NK-92 (cell line): ENCODE data around the gene DRAM2.

Experiments
- DNase-seq: peaks from one replicate; lab custom pipeline; 2025; ENCODE audit not compliant: unreplicated experiment; lab: John Stamatoyannopoulos, UW

DRAM2 gene

DNA sequence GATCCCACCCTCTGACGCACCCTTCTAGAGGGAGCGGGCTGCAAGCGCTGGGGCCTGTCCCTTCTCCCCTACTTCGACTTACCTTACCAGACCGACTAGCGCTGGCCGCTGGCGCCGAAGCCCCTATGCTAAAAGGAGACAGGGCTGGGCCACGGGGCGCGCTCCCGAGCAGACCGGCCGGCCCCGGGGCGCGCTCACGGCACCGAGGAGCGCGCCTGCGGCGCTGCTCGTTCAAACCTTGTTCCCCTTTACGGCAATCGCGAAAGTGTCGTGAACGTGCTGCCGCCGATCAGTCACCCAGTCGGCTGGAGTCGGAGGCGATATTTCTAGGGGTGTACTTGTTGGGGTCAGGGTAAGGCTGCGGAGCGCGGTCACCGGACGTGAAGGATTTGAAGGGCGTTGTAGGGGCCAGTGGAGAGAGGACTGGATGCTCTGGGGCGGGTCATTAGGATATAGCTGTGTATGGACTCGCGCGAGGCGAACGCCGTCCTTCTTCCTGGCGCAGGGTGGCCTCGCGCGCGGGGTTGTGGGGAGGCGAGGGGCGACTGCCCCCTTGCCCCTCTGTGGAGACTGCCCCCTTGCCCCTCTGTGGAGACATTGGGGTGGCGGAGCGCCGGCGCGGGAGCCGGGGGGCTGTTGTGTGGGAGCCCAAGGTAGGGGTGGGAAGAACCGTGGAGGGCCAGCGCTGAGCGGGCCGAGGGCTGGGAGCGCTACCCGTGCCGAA, at the start of gene DRAM2, which contains the start of gene CEPT1:
DRAM2 (minus strand) TSS at position 138 of the 724 bp plus-strand sequence. CDS start 8,539 bp downstream, outside the sequence.
CEPT1 (plus strand) TSS at position 268 of the 724 bp plus-strand sequence. CDS start 7,492 bp downstream, outside the sequence.
- DNase-seq = peak; percentile 39

DNA sequence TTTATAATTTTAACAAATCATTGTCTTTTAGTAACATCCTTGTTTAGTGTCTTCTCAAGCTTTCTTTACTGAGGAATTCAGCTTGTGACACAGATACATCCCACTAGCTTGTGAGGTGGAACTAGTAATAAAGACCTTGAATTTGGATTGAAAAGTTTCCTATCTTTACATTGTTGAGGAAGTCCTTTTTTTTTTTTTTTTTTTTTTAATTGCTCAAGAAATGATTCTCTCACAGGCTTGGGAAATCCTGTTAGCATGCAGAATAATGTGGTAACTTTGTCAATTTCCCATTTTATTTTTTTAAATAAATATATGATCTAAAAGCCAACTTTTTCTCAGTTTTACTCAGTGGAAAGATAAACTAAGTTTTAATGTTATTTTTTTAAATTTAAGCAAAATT, 44.8 kb upstream of the DRAM2 start:
- DNase-seq = no peak

DNA sequence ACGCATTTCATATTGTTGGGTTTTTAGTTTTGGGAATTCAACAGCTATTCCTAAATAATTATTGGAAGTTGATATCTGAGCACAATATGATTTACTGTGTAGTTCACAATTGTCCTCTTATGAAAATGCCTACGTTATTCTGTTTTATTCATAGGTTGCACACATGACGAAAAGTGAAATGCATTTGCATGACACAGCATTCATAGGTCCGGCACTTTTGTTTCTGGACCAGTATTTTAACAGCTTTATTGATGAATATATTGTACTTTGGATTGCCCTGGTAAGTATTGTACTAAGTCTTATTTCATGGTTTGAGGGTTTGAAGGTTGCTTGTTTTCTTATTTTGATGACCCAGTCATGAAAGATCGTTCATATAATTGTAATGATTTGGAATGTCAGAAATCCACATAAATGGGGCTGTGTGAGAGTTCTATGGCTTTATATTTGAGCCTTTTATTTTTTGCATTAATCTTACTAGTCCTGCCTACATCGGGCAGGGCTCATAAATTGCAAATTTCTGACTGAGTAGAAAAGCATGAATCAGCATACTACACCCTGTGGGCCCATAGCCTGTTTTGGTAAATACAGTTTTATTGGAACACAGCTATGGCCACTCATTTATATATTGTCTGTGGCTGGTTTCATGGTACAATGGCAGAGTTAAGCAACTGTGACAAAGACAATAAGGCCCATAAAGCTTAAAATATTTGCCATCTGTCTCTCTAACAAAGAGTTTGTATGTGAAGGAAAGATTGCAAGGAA, 43.6 kb upstream of the DRAM2 start:
- DNase-seq = no peak

DNA sequence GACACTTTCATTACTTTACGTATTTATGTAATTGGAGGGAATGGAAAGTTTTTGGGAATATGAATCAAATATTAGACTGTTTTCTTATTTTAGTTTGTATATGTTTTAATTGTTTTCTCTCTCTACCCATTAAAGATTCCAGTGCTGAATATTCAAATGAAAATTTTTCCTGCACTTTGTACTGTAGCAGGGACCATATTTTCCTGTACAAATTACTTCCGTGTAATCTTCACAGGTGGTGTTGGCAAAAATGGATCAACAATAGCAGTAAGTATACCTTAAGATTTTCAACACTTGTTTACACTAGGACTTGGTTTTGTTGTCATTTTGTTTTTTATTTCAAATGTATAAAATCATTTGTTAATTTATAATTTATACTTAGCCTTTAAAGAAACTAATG, 42.2 kb upstream of the DRAM2 start:
- no peak for DNase-seq

DNA sequence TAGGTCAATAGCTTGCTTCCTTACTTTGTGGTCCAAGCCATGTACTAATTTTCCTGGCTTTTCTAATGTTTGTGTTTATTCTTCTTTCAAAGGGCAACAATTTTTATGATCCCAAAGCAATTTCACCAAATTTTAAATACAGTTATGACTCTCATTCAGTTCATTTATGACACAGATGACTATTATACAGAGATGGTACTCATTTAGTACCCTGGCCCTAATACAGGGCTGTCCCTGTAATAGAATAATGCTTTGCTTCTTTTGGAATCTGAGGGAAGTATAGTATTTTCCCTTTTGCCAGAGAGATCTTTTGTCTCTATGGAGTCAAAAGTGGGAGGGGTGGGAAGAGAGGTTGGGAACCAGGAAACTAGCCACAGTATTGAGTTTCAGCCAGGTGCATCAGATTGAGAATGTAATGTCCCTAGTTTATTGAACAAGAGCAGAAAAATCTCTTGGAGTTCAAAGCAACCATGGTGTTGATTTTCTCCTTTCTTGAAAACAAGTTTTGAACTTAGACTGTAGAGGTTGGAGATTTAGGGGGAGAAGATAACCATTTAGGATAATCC, 40.2 kb upstream of the DRAM2 start:
- no peak for DNase-seq

DNA sequence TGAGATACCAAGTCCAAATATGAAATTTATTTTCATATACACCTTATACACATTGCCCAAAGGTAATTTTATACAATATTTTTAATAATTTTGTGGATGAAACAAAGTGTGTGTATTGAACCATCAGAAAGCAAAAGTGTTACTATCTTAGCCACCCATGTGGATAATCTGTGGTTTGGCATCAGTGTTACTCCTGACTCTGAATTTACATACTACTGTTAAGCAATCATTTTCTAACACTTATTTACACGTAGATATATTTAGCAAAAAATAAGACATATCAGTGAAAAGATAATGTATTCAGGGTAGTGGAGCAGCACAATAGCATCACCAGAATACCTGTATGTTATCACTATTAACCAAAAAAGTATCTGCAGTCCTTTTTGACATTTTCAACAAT, 36.8 kb upstream of the DRAM2 start:
- DNase-seq = no peak

DNA sequence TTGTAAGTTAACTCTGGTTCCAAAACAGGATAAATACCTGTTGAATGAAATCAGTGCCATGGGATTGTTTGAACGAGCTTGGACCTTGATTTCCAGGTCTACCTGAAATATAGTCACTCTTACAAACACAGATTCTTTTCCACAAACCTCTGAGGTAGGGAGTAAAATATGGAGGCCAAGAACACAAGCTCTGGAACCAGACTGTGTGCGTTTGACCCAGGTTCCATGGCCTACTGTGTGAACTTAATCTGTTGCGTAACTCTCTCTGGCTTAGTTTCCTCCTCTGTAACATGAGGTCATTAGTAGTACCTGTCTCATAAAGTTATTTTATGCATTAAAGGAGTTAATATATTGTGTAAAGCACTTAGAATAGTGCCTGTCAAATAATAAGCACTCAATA, 35.5 kb upstream of the DRAM2 start:
- no peak for DNase-seq

DNA sequence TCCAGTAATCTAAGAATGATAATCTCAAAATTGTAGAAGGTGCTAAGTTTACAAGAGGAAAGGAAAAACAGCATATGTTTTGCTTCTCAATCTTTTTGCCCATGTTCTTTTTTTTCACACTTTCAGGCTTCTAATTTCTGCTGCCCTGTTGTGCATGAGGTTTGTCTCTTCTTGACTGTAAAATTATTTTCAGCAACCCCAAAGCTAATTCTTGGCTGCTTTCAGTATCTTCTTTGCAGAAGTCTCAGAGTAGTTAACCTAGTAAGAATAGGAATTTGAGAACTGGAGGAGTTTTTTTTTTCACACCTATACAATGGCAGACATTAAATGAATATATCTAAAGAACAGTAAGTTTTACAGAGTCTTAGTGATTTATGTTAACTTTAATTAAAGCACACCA, 34.2 kb upstream of the DRAM2 start:
- DNase-seq = no peak

DNA sequence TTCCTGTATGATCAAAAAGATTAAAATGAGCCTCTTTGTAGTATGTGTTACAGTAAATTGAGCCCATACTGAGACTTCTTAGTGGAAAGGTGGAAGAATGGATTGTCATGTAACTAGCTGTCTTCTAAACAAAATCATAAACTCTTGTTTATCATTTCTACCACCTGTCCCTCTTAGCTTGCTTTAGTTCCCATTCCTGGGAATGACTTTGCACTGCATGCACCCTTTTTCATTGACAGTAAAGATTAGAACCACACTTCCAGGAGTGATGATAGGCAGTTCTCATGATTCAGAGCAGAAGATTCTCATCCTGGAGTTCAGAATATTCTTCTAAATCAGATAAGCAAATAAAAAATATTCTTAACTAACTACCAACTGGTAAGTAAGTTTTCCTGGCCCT, 32.6 kb upstream of the DRAM2 start:
- DNase-seq = no peak

DNA sequence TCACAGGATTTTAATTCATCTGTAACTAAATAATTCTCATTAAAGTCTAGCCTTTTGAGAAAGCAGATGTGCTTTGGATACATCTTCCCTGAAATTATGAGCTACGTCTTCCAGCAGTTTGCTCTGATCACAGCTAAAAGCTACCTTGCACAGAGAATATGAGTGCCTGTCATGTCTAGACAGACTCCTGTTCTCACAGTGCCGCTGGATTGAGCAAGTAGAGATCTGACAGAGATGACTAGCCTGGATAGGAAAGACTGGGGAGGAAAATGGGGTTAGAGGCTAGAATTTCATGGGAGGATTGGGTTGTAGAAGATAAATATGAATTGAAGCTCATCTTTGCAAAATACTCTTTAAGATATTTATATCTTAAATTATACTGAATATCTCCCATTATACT, 24.3 kb upstream of the DRAM2 start:
- no peak for DNase-seq

DNA sequence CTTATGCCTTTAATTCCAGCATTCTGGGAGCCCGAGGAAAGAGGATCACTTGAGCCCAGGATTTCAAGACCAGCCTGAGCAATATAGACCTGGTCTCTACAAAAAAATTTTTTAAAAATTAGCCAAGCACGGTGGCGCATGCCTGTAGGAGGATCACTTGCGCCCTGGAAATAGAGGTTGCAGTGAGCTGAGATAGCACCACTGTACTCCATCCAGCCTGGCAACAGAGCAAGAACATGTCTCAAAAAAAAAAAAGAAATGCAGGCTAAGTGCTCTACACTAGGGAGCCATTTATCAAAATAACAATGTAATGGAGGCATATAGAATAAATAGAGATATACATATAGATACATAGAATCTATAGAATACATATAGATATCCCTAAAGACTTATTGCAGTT, 23.5 kb upstream of the DRAM2 start:
- DNase-seq = no peak

DNA sequence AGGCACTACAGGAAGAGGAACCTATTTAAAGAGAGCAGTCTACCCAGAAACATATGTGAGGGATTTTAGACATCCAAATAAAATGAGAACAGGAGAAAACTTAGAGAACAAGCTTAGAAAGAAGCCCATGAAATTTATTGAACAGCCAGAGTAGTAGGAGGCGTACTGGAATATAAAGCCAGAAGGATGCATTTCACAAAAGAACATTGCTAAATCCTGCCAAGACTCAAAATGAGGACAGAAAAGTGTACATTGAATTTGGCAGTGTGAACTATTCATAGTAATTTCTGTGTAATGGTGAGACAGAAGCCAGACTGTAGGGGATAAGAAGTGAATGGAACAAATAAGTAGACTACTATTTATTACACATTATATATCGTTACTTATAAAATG, 22.6 kb upstream of the DRAM2 start:
- no peak for DNase-seq

DNA sequence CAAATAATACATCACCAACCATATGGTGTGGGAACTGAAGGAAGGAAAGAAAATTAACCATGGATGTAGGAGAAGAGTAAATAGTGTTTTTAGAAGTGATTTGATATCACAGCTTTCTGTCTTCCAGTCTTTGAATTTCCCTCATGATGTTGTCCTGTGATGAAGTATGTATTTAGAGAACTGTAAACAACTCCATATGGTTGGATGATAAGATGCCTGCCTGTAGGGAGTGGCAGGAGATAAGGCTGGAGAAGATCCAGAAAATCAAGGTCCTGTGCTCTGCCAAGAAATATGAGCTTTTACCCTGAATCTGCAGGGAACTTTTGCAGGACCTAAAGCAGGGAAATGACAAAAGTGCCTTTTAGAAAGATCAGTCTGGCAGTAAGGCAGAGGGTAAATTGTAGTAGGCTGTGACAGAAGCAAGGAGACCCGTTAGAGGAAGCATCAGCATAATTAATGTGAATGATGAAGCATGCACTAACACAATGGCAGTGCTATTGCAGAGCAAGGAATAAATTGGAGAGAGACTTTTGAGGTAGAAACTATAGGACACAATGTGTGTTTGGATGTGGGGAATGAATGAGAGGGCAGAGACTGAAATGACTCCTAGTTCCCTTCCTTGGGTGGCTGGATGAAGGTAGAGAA, 22.1 kb upstream of the DRAM2 start:
- no peak for DNase-seq

DNA sequence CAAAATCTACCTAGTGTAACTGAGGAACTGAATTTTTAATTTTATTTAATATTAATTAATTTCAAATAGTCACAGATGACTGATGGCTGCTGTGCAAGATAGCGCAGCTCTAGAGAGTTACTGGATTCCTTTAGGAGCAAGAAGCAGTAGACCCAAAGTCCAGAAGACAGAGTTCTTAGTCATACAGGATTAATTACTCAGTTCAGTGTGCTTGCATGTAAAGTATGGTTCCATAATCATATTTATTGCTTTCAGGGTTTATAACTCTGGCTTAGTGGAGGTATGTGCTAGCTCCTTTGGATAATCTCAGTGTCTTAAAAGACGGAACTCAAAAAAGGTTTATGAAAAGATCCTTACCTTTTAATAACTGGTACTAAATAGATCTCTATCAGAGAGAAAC, 17.5 kb upstream of the DRAM2 start:
- DNase-seq = no peak

DNA sequence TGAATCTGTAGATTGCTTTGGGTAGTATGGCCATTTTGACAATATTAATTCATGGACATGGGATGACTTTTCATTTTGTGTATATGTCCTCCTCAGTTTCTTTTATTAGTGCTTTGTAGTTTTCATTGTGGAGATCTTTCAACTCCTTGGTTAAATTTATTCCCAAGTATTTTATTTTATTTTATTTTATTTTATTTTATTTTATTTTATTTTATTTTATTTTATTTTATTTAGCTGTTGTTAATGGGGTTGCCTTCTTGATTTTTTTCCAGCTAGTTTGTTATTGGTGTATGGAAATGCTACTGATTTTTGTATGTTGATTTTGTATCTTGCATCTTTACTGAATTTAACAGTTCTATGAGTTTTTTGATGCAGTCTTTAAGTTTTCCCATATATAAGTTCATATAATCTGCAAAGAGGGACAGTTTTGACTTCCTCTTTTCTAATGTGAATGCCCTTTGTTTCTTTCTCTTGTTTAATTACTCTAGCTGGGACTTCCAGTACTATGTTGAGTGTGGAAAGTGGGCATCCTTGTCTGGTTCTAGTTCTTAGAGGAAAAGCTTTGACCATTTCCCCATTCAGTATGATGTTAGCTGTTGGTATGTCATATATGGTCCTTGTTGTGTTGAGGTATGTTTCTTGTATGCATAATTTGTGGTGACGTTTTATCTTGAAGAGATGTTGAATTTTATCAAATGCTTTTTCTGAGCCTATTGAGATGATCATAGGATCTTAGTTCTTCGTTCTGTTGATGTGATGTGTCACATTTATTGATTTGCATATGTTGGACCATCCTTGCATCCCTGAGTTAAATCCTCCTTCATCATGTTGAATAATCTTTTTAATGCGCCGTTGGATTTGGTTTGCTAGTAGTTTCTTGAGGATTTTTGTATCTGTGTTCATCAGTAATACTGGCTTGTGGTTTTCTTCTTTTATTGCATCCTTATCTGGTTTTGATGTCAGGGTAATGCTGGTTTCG, 14.4 kb upstream of the DRAM2 start:
- DNase-seq = no peak

DNA sequence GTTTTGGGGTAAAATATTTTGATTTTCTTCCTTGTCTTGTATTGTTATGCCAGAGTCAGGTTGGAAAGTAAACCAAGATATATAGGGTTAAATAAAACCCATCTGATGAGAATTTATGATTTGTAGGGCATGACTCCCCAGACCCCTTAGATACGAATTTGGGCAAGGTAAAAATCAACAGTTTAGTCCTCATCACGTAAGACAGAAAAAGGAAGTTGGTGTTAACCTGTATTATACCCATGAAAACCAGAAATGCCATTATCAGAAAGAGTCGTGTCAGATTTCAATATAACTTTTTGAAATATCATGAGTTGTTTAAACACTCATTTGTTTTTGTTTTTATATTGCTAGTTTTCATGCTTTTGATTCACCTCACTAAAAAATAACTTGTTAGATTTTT, 11.9 kb upstream of the DRAM2 start:
- DNase-seq = no peak

DNA sequence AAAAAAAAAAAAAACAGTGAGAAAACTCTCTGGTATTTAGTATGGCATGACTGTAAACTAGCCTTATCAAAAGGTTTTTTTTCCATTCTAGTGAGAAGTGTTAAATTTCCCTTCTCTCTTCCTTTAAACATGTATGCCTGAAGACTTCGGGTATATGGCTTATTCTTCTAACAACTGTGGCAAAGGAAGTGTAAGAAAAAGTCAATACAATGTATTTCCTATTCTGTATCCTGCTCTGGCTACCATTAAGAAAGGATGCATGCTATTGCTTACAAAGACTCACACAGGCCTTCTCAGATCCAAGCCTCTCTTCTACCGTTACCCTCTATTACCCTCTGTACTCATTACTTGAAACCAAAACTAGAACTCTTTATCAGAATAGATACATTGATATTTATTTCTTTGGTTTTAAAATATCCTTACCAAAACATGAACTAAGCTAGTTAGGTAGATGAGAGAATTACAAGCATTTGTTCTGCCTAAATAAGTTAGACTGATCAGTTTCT, 8.5 kb upstream of the DRAM2 start:
- DNase-seq = no peak

DNA sequence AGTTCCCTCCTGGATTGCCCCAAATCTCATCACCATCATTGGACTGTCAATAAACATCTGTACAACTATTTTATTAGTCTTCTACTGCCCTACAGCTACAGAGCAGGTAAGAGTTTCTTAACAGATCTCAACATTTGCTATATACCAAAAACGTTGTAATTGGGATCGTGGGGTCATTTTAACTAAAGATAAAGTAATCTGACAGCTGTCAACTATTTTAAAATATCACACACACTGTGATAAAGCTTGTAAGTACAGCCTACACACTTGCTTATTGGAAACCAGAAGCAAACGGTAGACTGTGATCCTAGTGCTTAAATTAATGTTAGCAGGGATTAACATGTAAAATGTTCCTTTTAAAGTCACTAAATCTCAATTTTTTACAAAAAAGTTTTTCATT, 8.1 kb upstream of the DRAM2 start:
- DNase-seq = no peak

DNA sequence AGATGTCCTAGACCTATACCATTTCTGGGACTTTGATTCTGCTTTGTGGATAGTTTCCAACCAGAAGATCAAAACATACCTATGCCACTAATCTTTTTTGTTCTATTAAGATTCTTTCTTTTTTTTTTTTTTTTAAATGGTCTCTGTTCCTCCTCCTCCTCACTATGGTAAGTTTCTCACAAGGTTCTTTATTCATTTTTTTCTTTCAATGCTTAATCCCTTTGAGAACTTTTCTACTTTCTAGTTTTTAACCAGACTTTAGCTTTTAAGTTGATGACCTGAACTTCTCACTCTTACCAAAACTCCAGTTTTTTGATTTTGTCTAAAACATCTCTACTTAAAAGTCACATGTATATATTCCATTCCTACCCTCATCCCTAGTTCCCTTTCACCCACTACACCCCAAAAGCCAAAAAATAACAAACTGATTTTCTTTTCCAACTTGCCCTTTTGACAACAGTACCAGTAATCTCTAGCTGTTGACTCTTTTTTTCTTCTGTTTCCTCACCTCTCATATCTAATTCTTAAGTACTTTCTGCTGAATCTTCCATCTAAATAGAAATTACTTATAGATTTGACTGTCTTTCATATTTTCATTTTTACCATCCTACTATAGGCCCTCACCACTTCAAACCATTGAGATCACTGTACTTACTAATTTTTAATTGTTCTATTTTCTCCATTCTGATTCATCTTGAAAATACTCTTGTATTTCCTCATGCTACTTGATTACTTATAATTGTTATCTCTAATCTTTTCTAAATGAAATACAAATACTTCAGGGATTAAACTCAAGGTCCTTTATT, 6.3 kb upstream of the DRAM2 start:
- no peak for DNase-seq

DNA sequence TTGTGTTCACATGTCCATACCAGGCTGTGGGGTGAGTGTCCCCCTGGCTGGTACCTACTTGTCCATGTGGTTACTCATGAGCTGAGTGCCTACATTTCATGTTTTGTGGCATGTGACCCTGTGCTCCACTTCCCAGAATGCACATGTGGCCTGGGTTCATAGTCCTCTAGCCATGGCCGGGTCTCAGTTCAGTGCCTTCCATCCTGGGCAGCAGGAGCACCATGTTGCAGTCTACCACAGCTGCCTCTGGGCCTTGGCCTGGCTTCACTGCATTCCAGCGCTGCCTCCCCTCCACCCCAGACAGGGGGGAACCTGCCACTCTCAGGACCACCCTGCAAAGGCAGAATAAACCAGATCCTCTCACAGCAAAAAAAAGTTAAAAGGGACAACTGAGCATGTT, 5.6 kb upstream of the DRAM2 start:
- DNase-seq = no peak
